ENCODE data around the gene RBMS3. TPM values are rescaled to one million over a fixed set of nuclear protein-coding genes. Genes with fewer than 3 reads are reported as not detected.

The RBMS3 gene
- total RNA-seq, 1 experiment from 2014 or later, result 74.2 TPM

- no peak for DNase-seq (ENCODE audit: unreplicated experiment)
- H3K36me3 Mint-ChIP-seq (ENCODE audit: insufficient read depth, unreplicated experiment), result peaks cover 4% of the 10 kb centered on the region
- intact Hi-C loops (cut with micrococcal nuclease), result no loop called here
- POLR2A ChIA-PET, result interaction anchor here (1.0 kb wide), 1 partner anchor 97 kb away, joined by 3 read pairs; no protein-coding TSS in a partner anchor
- TF ChIP-seq CTCF (IDR thresholded peaks at IDR 0.05; ENCODE audit: unreplicated experiment), result no peak
- H3K27ac Mint-ChIP-seq (ENCODE audit: low read depth, unreplicated experiment), result no peak overlapping the region
- no peak overlapping the region for H3K4me3 Mint-ChIP-seq (ENCODE audit: unreplicated experiment)
- H3K9me3 Mint-ChIP-seq (ENCODE audit: unreplicated experiment), result no peaks in the 10 kb centered on the region
- CTCF ChIA-PET, result interaction anchor here (0.6 kb wide), 1 partner anchor 11 kb away, joined by 4 read pairs; no protein-coding TSS in a partner anchor
- H3K4me1 Mint-ChIP-seq (ENCODE audit: insufficient read depth, unreplicated experiment), result peaks cover 4% of the 10 kb centered on the region
- BruUV-seq (replicated peaks), result no TSS peak
- no peaks in the 10 kb centered on the region for H3K27me3 Mint-ChIP-seq (ENCODE audit: insufficient read depth, unreplicated experiment)
Measured at GRCh38 chr3:29582273-29582672, 301.4 kb downstream of the RBMS3 start.

GRCh38 chr3:29583861-29584260 lies 303.0 kb downstream of the RBMS3 start:
- no peak for TF ChIP-seq CTCF (IDR thresholded peaks at IDR 0.05; ENCODE audit: unreplicated experiment)
- BruUV-seq (replicated peaks), result no TSS peak
- Mint-ChIP-seq H3K36me3 (ENCODE audit: insufficient read depth, unreplicated experiment) (peaks cover under 1% of the 10 kb centered on the region), H3K4me3 (ENCODE audit: unreplicated experiment) (no peak overlapping the region), H3K9me3 (ENCODE audit: unreplicated experiment) (no peaks in the 10 kb centered on the region), H3K4me1 (ENCODE audit: insufficient read depth, unreplicated experiment) (peaks cover 5% of the 10 kb centered on the region), H3K27me3 (ENCODE audit: insufficient read depth, unreplicated experiment) (no peaks in the 10 kb centered on the region), H3K27ac (ENCODE audit: low read depth, unreplicated experiment) (no peak overlapping the region)
- intact Hi-C loops (cut with micrococcal nuclease), result no loop called here
- POLR2A ChIA-PET, result no interaction called here
- CTCF ChIA-PET, result interaction anchor here (0.6 kb wide), 1 partner anchor 175 kb away, joined by 3 read pairs; no protein-coding TSS in a partner anchor
- DNase-seq (ENCODE audit: unreplicated experiment), result no peak

GRCh38 chr3:29585368-29585767 lies 304.5 kb downstream of the RBMS3 start:
- BruUV-seq (replicated peaks), result no TSS peak
- Mint-ChIP-seq H3K4me3 (ENCODE audit: unreplicated experiment) (no peak overlapping the region), H3K9me3 (ENCODE audit: unreplicated experiment) (no peaks in the 10 kb centered on the region), H3K27ac (ENCODE audit: low read depth, unreplicated experiment) (no peak overlapping the region), H3K27me3 (ENCODE audit: insufficient read depth, unreplicated experiment) (no peaks in the 10 kb centered on the region), H3K36me3 (ENCODE audit: insufficient read depth, unreplicated experiment) (peaks cover 7% of the 10 kb centered on the region), H3K4me1 (ENCODE audit: insufficient read depth, unreplicated experiment) (peaks cover 5% of the 10 kb centered on the region)
- ChIA-PET CTCF (no interaction called here), POLR2A (interaction anchor here (0.5 kb wide), 1 partner anchor 300 kb away, joined by 3 read pairs; no protein-coding TSS in a partner anchor)
- TF ChIP-seq CTCF (IDR thresholded peaks at IDR 0.05; ENCODE audit: unreplicated experiment), result no peak
- no peak for DNase-seq (ENCODE audit: unreplicated experiment)
- intact Hi-C loops (cut with micrococcal nuclease), result no loop called here

- CTCF ChIA-PET, result no interaction called here
- H3K27ac Mint-ChIP-seq (ENCODE audit: low read depth, unreplicated experiment), result no peak overlapping the region
- peaks cover 5% of the 10 kb centered on the region for H3K4me1 Mint-ChIP-seq (ENCODE audit: insufficient read depth, unreplicated experiment)
- no peaks in the 10 kb centered on the region for H3K27me3 Mint-ChIP-seq (ENCODE audit: insufficient read depth, unreplicated experiment)
- no peak for DNase-seq (ENCODE audit: unreplicated experiment)
- H3K4me3 Mint-ChIP-seq (ENCODE audit: unreplicated experiment), result no peak overlapping the region
- intact Hi-C loops (cut with micrococcal nuclease), result no loop called here
- peaks cover 7% of the 10 kb centered on the region for H3K36me3 Mint-ChIP-seq (ENCODE audit: insufficient read depth, unreplicated experiment)
- H3K9me3 Mint-ChIP-seq (ENCODE audit: unreplicated experiment), result no peaks in the 10 kb centered on the region
- POLR2A ChIA-PET, result interaction anchor here (0.6 kb wide), 1 partner anchor 82 kb away, joined by 4 read pairs; no protein-coding TSS in a partner anchor
- no TSS peak for BruUV-seq (replicated peaks)
- TF ChIP-seq CTCF (IDR thresholded peaks at IDR 0.05; ENCODE audit: unreplicated experiment), result no peak
Measured at GRCh38 chr3:29587340-29587739, 306.5 kb downstream of the RBMS3 start.

All from MCF 10A (cell line).